Endothelial cell of umbilical vein (primary cell): Measurements from ENCODE around the gene AASDHPPT. TPM values are rescaled to one million over a fixed set of nuclear protein-coding genes. Genes with fewer than 3 reads are reported as not detected.
A peak's percentile ranks its signal among the peaks of the same experiment; 100 is the strongest.

Experiments used
- BruUV-seq: library from RNA; stranded (reverse); fragments of 400-500 nt; replicated peaks from 2 replicates; lab custom pipeline; 2021; lab: Mats Ljungman, UMichigan
- CTCF ChIA-PET: fragments of 300-600, 350-600 bp; sonication (Branson Sonifier 250); formaldehyde crosslinking; loops from one replicate; lab custom pipeline; 2021; ENCODE audit warnings: antibody characterized with exemption, inconsistent platforms; lab: Charles Lee
- POLR2A ChIA-PET: fragments of 300-600, 350-600 bp; sonication (Branson Sonifier 250); formaldehyde crosslinking; loops from one replicate; lab custom pipeline; 2021; ENCODE audit warnings: antibody characterized with exemption, inconsistent platforms; lab: Charles Lee
- DNase-seq: peaks from one replicate; pipeline ENCODE4 v3.0.0-alpha.2; 2011; ENCODE audit warnings: low read depth, low spot score
- FAIRE-seq: peaks from 2 replicates; lab custom pipeline; 2011; peaks lifted over from hg19 to GRCh38; lab: Jason Lieb, UNC
- H2AFZ ChIP-seq: 2 replicates; pipeline ENCODE4 v1.6.0; 2012; ENCODE audit warnings: low read depth, low read length, control low read depth, inconsistent platforms
- H3K27ac ChIP-seq: 2 replicates; pipeline ENCODE4 v1.5.1; 2011; ENCODE audit warnings: low read depth, mild to moderate bottlenecking, control low read depth, low read length, moderate library complexity; ENCODE audit not compliant: insufficient read depth
- H3K27me3 ChIP-seq, 2 experiments: 2 replicates each; pipeline versions ENCODE4 v1.6.0 to v1.6.1; 2011; ENCODE audit warnings: low read length in 2 of 2, mixed read lengths in 1 of 2; ENCODE audit not compliant: control insufficient read depth in 2 of 2, insufficient read depth in 2 of 2
- H3K36me3 ChIP-seq, 2 experiments: 2 replicates in 1 of 2; 3 replicates in 1 of 2; pipeline ENCODE4 v1.5.1; 2011; ENCODE audit warnings: low read length in 2 of 2, mild to moderate bottlenecking in 1 of 2, moderate library complexity in 1 of 2; ENCODE audit not compliant: control insufficient read depth in 2 of 2, insufficient read depth in 2 of 2; ENCODE audit errors: extremely low read depth in 1 of 2
- H3K4me1 ChIP-seq: 3 replicates; pipeline ENCODE4 v1.5.1; 2011; ENCODE audit warnings: mild to moderate bottlenecking, low read length; ENCODE audit not compliant: control insufficient read depth, insufficient read depth; ENCODE audit errors: extremely low read depth
- H3K4me2 ChIP-seq: 2 replicates; pipeline ENCODE4 v1.6.1; 2011; ENCODE audit warnings: low read length, control low read depth, mixed read lengths; ENCODE audit not compliant: insufficient read depth
- H3K4me3 ChIP-seq, 3 experiments: fragments of 200-600 bp in 1 of 3; sonication (generic), shearing (Covaris generic) in 1 of 3; replicated peaks in 1 of 3; 2 replicates each; pipeline ENCODE4 v1.5.1; 2011 to 2016; ENCODE audit warnings: control low read depth in 3 of 3, low read length in 3 of 3, mild to moderate bottlenecking in 2 of 3, inconsistent platforms in 1 of 3, low read depth in 1 of 3, moderate library complexity in 1 of 3; ENCODE audit not compliant: insufficient read depth in 1 of 3
- H3K79me2 ChIP-seq: 2 replicates; pipeline ENCODE4 v1.6.0; 2012; ENCODE audit warnings: low read length, inconsistent platforms; ENCODE audit not compliant: control insufficient read depth, insufficient read depth
- H3K9ac ChIP-seq: replicated peaks from 2 replicates; pipeline ENCODE3; 2011; ENCODE audit warnings: low read length, control low read depth; ENCODE audit not compliant: insufficient read depth; ENCODE audit errors: extremely low read depth
- H3K9me1 ChIP-seq: replicated peaks from 3 replicates; pipeline ENCODE4 v1.6.0; 2011; ENCODE audit warnings: mild to moderate bottlenecking, low read length; ENCODE audit not compliant: control insufficient read depth, insufficient read depth; ENCODE audit errors: extremely low read depth
- H3K9me3 ChIP-seq: replicated peaks from 2 replicates; pipeline ENCODE4 v1.5.1; 2012; ENCODE audit warnings: low read length, inconsistent platforms; ENCODE audit not compliant: control insufficient read depth, insufficient read depth
- H4K20me1 ChIP-seq: replicated peaks from 2 replicates; pipeline ENCODE3; 2011; ENCODE audit warnings: mild to moderate bottlenecking, low read length; ENCODE audit not compliant: control insufficient read depth, insufficient read depth; ENCODE audit errors: extremely low read depth
- GATA2 ChIP-seq: IDR thresholded peaks from 2 replicates; pipeline ENCODE4 v1.7.0; 2011; ENCODE audit warnings: low read depth, mild to moderate bottlenecking, moderate library complexity, mixed read lengths, low read length; ENCODE audit not compliant: insufficient read length, insufficient read depth
- JUN ChIP-seq: IDR thresholded peaks from 2 replicates; pipeline ENCODE4 v1.6.1; 2011; ENCODE audit warnings: borderline replicate concordance, low read depth; ENCODE audit not compliant: insufficient read length, insufficient read depth
- MYC ChIP-seq: IDR thresholded peaks from one replicate; pipeline ENCODE4 v1.6.1; 2011; ENCODE audit warnings: mild to moderate bottlenecking, low read depth, low read length
- POLR2A ChIP-seq: IDR thresholded peaks from 2 replicates; pipeline ENCODE4 v1.6.1; 2012; ENCODE audit warnings: low read depth, mild to moderate bottlenecking, control low read depth, low read length
- dilution Hi-C: fragments of 300-500 bp; cut with MboI; formaldehyde crosslinking; loops from one replicate; pipeline ENCODE4 v1.15.0; 2019; ENCODE audit warnings: low sequenced_read_pairs; ENCODE audit not compliant: extremely low pct_ligation_motif_present
- intact Hi-C: fragments of 100-400 bp; cut with micrococcal nuclease; formaldehyde crosslinking; loops from one replicate; pipeline ENCODE4 v1.10.0; 2022
- polyA plus RNA-seq, 4 experiments: library from polyadenylated mRNA; depleted of rRNA in 3 of 4; stranded (reverse) in 3 of 4; unstranded in 1 of 4; fragments of >200 nt; gene quantifications; 2 replicates each; pipeline versions ENCODE4 v1.2.1 to v1.2.3, GENCODE V29; 2011 to 2012; ENCODE audit warnings: missing spikeins in 1 of 4
- total RNA-seq: library from RNA; stranded (reverse); gene quantifications from 2 replicates; pipeline ENCODE4 v1.2.3, GENCODE V29; 2021
- TF ChIP-seq, protein P1 (sequence below), 2 donors: IDR thresholded peaks; 1 replicate in 1 of 2; 2 replicates in 1 of 2; pipeline ENCODE4 v1.5.1; 2011; ENCODE audit warnings: low read length in 2 of 2, mild to moderate bottlenecking in 2 of 2, moderate library complexity in 2 of 2, control low read depth in 1 of 2, inconsistent platforms in 1 of 2, low read depth in 1 of 2; ENCODE audit not compliant: insufficient read depth in 1 of 2; ENCODE audit errors: extremely low read depth in 1 of 2

AASDHPPT gene
- total and polyA plus RNA-seq, 2 donors (not counting 3 experiments of a cell fraction or from before 2014, with no cell fraction given), result 14.3 to 34.2 TPM

DNA sequence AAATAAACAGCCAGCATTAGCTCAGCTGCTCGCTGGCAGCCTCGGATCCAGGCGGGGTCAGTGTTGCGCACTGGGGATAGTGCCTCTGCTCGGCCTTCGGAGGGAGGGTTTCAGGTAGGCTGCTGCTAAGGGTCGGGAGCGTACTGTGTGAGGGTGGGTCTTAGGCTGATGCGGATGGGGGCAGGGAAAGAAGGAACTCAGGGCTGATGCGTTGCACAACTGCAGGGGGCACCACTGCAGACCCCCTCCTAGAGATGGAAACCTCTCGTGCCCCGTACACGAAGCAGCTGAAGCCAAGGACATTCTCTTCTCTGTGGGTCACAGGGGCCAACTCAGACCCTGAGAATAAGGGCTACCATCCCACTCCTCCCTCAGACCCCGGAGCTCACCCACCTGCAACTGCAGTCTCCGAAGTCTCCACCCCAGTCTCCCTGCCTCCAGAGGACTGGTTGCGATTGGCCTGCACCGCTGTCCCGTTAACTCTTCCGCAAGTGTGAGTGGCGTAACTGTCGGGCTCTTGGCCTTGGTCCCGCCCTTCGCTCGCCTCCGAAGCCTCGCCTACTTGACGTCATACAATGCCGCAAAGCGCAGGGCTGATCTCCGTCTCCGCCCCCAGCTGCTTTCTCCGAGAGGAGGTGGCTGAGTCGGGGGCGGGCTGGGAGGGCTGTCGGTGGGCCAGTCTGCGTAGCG lies 398 bp upstream of the AASDHPPT start, which contains the start of gene KBTBD3:
TSS of gene KBTBD3 (minus strand) at position 429 of the 690 bp plus-strand sequence. CDS start 18,250 bp downstream, outside the sequence.
- BruUV-seq, result TSS peak; percentile 65

More for the DNA sequence above, 398 bp upstream of the AASDHPPT start, which contains the start of gene KBTBD3:
- ChIA-PET CTCF (interaction anchor here (0.6 to 3.7 kb wide), 7 partner anchors 10 to 1114 kb away, joined by 3 to 30 read pairs (median 4); no protein-coding TSS in a partner anchor), POLR2A (interaction anchor here (0.6 to 1.0 kb wide), 5 partner anchors 14 to 1452 kb away, joined by 3 to 4 read pairs (median 3); no protein-coding TSS in a partner anchor)
- peaks cover 0 to under 1% of the 10 kb centered on the region in 2 experiments for H3K36me3 ChIP-seq
- peak within 1 kb of the TSS; percentile 89 for H3K4me2 ChIP-seq
- H3K4me3 ChIP-seq, result peak within 1 kb of the TSS; percentile 25 to 96 (median 86)
- H3K27me3 ChIP-seq, result no peaks in the 10 kb centered on the region
- no peaks in the 10 kb centered on the region for H4K20me1 ChIP-seq
- no peak for TF ChIP-seq GATA2
- peak; percentile 28 for TF ChIP-seq POLR2A
- no peak for TF ChIP-seq JUN
- TF ChIP-seq MYC, result no peak
- TF ChIP-seq, protein P1, sequence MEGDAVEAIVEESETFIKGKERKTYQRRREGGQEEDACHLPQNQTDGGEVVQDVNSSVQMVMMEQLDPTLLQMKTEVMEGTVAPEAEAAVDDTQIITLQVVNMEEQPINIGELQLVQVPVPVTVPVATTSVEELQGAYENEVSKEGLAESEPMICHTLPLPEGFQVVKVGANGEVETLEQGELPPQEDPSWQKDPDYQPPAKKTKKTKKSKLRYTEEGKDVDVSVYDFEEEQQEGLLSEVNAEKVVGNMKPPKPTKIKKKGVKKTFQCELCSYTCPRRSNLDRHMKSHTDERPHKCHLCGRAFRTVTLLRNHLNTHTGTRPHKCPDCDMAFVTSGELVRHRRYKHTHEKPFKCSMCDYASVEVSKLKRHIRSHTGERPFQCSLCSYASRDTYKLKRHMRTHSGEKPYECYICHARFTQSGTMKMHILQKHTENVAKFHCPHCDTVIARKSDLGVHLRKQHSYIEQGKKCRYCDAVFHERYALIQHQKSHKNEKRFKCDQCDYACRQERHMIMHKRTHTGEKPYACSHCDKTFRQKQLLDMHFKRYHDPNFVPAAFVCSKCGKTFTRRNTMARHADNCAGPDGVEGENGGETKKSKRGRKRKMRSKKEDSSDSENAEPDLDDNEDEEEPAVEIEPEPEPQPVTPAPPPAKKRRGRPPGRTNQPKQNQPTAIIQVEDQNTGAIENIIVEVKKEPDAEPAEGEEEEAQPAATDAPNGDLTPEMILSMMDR (IDR thresholded peaks at IDR 0.05; ENCODE audit: extremely low read depth in 1 of 2, insufficient read depth in 1 of 2, low read depth in 1 of 2, low read length in 2 of 2), result peak; percentile 37 to 64
- DNase-seq, result peak; percentile 100
- intact Hi-C loops (loop anchor here (1.0 to 2.0 kb wide), 5 partner anchors 9 to 141 kb away; partner anchors contain the start of gene MSANTD4), dilution Hi-C loops (no loop called here)
- peak; percentile 91 for FAIRE-seq
- H3K4me1 ChIP-seq, result peaks cover 14% of the 10 kb centered on the region
- H3K9ac ChIP-seq, result peak within 1 kb of the TSS; percentile 92
- no peaks in the 10 kb centered on the region for H3K9me3 ChIP-seq
- H3K27ac ChIP-seq, result peak within 1 kb of the TSS; percentile 65
- no peaks in the 10 kb centered on the region for H3K9me1 ChIP-seq
- H3K79me2 ChIP-seq, result peaks cover 34% of the 10 kb centered on the region
- H2AFZ ChIP-seq, result peak within 1 kb of the TSS; percentile 83
